ENCODE measurements around the gene ING5. TPM values are rescaled to one million over a fixed set of nuclear protein-coding genes. Genes with fewer than 3 reads are reported as not detected.

The ING5 gene
- total RNA-seq, 1 experiment from 2014 or later, result 45.9 TPM

GRCh38 chr2:241741016-241741415 is 39.2 kb downstream of the ING5 start:
- ChIA-PET CTCF (no interaction called here), POLR2A (interaction anchor here (0.7 kb wide), 1 partner anchor 25 kb away, joined by 3 read pairs; no protein-coding TSS in a partner anchor), RAD21 (ENCODE audit: low non-redundant PET in 1 of 2, low total read pairs in 2 of 2, uncharacterized antibody in 2 of 2, unreplicated experiment in 2 of 2) (no interaction called here)
- ATAC-seq, result no peak
- Histone ChIP-seq H2AFZ (ENCODE audit: low read depth, low read length, poor library complexity, severe bottlenecking) (no peak overlapping the region), H3K4me3 (replicated peaks in 1 of 2; ENCODE audit: low read depth in 1 of 2, low read length in 2 of 2) (no peak overlapping the region), H4K20me1 (ENCODE audit: insufficient read depth) (no peaks in the 10 kb centered on the region), H3K27ac (ENCODE audit: low read depth, low read length) (no peak overlapping the region), H3K27me3 (ENCODE audit: insufficient read depth, low read length) (no peaks in the 10 kb centered on the region), H3K9me3 (ENCODE audit: control insufficient read depth in 1 of 2, insufficient read depth in 1 of 2, low read depth in 1 of 2, low read length in 2 of 2) (no peaks in the 10 kb centered on the region), H3K36me3 (ENCODE audit: control insufficient read depth in 1 of 2, insufficient read depth in 2 of 2, low read length in 2 of 2) (peaks cover 8 to 11% of the 10 kb centered on the region in 2 experiments; a peak in 3 of 4 replicates), H3K4me1 (ENCODE audit: control insufficient read depth in 1 of 2, insufficient read depth in 2 of 2, low read length in 2 of 2) (peaks cover 3 to 6% of the 10 kb centered on the region in 2 experiments; a peak in 2 of 4 replicates), H3K4me2 (ENCODE audit: low read length) (no peak overlapping the region), H3K9ac (ENCODE audit: low read length) (no peak overlapping the region), H3K9me2 (ENCODE audit: insufficient read depth) (no peaks in the 10 kb centered on the region), H3K79me2 (ENCODE audit: insufficient read depth, low read length) (no peaks in the 10 kb centered on the region)
- DNase-seq (ENCODE audit: low read depth, low spot score), result no peak
- TF ChIP-seq ZBTB33 (IDR thresholded peaks at IDR 0.05; ENCODE audit: extremely low read depth, insufficient replicate concordance, low read length) (no peak), SP1 (IDR thresholded peaks at IDR 0.05; ENCODE audit: low read depth) (no peak), ZFX (IDR thresholded peaks at IDR 0.05) (no peak), ELF1 (IDR thresholded peaks at IDR 0.05; ENCODE audit: borderline replicate concordance, low read depth) (no peak), CEBPB (IDR thresholded peaks at IDR 0.05; ENCODE audit: low read depth) (no peak), EGR1 (IDR thresholded peaks at IDR 0.05; ENCODE audit: low read depth) (no peak), TCF7L2 (IDR thresholded peaks at IDR 0.05; ENCODE audit: borderline replicate concordance, extremely low read depth, insufficient read depth, insufficient read length) (no peak), CTCF (IDR thresholded peaks at IDR 0.05 in 2 of 3, conservative IDR thresholded peaks at IDR 0.05 in 1 of 3; ENCODE audit: borderline replicate concordance in 1 of 3, insufficient read depth in 1 of 3, low read depth in 2 of 3, low read length in 2 of 3) (no peak), EZH2 (IDR thresholded peaks at IDR 0.05) (no peak), POLR2AphosphoS5 (IDR thresholded peaks at IDR 0.05; ENCODE audit: low read depth, low read length) (no peak), EZH2phosphoT487 (IDR thresholded peaks at IDR 0.05; ENCODE audit: borderline replicate concordance) (no peak), MAX (IDR thresholded peaks at IDR 0.05) (no peak), POLR2A (IDR thresholded peaks at IDR 0.05; ENCODE audit: borderline replicate concordance, extremely low read depth, insufficient read depth, insufficient read length) (no peak)
- TF ChIP-seq, protein P1, sequence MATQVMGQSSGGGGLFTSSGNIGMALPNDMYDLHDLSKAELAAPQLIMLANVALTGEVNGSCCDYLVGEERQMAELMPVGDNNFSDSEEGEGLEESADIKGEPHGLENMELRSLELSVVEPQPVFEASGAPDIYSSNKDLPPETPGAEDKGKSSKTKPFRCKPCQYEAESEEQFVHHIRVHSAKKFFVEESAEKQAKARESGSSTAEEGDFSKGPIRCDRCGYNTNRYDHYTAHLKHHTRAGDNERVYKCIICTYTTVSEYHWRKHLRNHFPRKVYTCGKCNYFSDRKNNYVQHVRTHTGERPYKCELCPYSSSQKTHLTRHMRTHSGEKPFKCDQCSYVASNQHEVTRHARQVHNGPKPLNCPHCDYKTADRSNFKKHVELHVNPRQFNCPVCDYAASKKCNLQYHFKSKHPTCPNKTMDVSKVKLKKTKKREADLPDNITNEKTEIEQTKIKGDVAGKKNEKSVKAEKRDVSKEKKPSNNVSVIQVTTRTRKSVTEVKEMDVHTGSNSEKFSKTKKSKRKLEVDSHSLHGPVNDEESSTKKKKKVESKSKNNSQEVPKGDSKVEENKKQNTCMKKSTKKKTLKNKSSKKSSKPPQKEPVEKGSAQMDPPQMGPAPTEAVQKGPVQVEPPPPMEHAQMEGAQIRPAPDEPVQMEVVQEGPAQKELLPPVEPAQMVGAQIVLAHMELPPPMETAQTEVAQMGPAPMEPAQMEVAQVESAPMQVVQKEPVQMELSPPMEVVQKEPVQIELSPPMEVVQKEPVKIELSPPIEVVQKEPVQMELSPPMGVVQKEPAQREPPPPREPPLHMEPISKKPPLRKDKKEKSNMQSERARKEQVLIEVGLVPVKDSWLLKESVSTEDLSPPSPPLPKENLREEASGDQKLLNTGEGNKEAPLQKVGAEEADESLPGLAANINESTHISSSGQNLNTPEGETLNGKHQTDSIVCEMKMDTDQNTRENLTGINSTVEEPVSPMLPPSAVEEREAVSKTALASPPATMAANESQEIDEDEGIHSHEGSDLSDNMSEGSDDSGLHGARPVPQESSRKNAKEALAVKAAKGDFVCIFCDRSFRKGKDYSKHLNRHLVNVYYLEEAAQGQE (IDR thresholded peaks at IDR 0.05; ENCODE audit: low read depth), result no peak
- intact Hi-C loops (cut with micrococcal nuclease), result no loop called here
- BruUV-seq (replicated peaks), result no TSS peak
